HCT116 (cell line): Measurements from ENCODE around the gene SDK1. TPM values are rescaled to one million over a fixed set of nuclear protein-coding genes. Genes with fewer than 3 reads are reported as not detected.

ENCODE experiments used
- ATAC-seq: fragments of 200-7000 bp; cut with Tn5 transposase; 2 replicates; pipeline ENCODE4 v1.9.1; 2020; ENCODE audit warnings: mild to moderate bottlenecking, moderate library complexity
- BruUV-seq: library from RNA; stranded (reverse); fragments of 400-500 nt; replicated peaks from 2 replicates; lab custom pipeline; 2021; lab: Mats Ljungman, UMichigan
- CTCF ChIA-PET: fragments of 300-600 bp; sonication (Branson Sonifier 250); formaldehyde crosslinking; loops from one replicate; lab custom pipeline; 2021; ENCODE audit warnings: antibody characterized with exemption; lab: Charles Lee
- POLR2A ChIA-PET: fragments of 300-600, 350-600 bp; sonication (Branson Sonifier 250); formaldehyde crosslinking; loops from one replicate; lab custom pipeline; 2021; ENCODE audit warnings: antibody characterized with exemption; lab: Charles Lee
- RAD21 ChIA-PET, 2 experiments: fragments of 300-600 bp; sonication (Branson Sonifier 250); formaldehyde crosslinking; loops; one replicate each; lab custom pipeline; 2023; ENCODE audit warnings: low total read pairs in 2 of 2; ENCODE audit not compliant: uncharacterized antibody in 2 of 2, unreplicated experiment in 2 of 2, low non-redundant PET in 1 of 2; lab: Charles Lee
- DNase-seq: peaks from one replicate; pipeline ENCODE4 v3.0.0-alpha.2; 2010; ENCODE audit warnings: low read depth, low spot score
- H2AFZ ChIP-seq: fragments of 200-600 bp; shearing (Covaris generic), sonication (generic); 2 replicates; pipeline ENCODE4 v1.6.1; 2017; ENCODE audit warnings: low read depth, mixed run types, mixed read lengths, antibody characterized with exemption, low read length; ENCODE audit not compliant: poor library complexity, severe bottlenecking
- H3K27ac ChIP-seq: 2 replicates; pipeline ENCODE4 v1.5.1; 2012; ENCODE audit warnings: low read depth, low read length
- H3K27me3 ChIP-seq: fragments of 200-600 bp; sonication (generic); 2 replicates; pipeline ENCODE4 v1.6.1; 2016; ENCODE audit warnings: mixed run types, low read length, mixed read lengths; ENCODE audit not compliant: insufficient read depth
- H3K36me3 ChIP-seq, 2 experiments: fragments of 200-500 bp in 1 of 2; fragments of 200-600 bp in 1 of 2; sonication (Bioruptor generic) in 1 of 2; sonication (generic) in 1 of 2; 2 replicates each; pipeline versions ENCODE4 v1.5.1 to v1.6.1; 2014 to 2016; ENCODE audit warnings: low read length in 2 of 2, inconsistent platforms in 1 of 2, mixed read lengths in 1 of 2, mixed run types in 1 of 2; ENCODE audit not compliant: insufficient read depth in 2 of 2, control insufficient read depth in 1 of 2
- H3K4me1 ChIP-seq, 2 experiments: fragments of 200-600 bp in 1 of 2; sonication (generic) in 1 of 2; 2 replicates each; pipeline versions ENCODE4 v1.5.1 to v1.6.1; 2012 to 2017; ENCODE audit warnings: low read length in 2 of 2, inconsistent platforms in 1 of 2, mild to moderate bottlenecking in 1 of 2, mixed read lengths in 1 of 2, mixed run types in 1 of 2, moderate library complexity in 1 of 2; ENCODE audit not compliant: insufficient read depth in 2 of 2, control insufficient read depth in 1 of 2
- H3K4me2 ChIP-seq: fragments of 200-600 bp; sonication (generic); 2 replicates; pipeline ENCODE4 v1.6.1; 2017; ENCODE audit warnings: mixed run types, low read length, mixed read lengths
- H3K4me3 ChIP-seq, 2 experiments: fragments of 200-600 bp in 1 of 2; sonication (generic) in 1 of 2; replicated peaks in 1 of 2; 2 replicates each; pipeline ENCODE4 v1.5.1; 2011 to 2016; ENCODE audit warnings: low read length in 2 of 2, control low read depth in 1 of 2, low read depth in 1 of 2, mild to moderate bottlenecking in 1 of 2, mixed read lengths in 1 of 2, mixed run types in 1 of 2
- H3K79me2 ChIP-seq: fragments of 200-600 bp; sonication (generic); 2 replicates; pipeline ENCODE4 v1.6.1; 2017; ENCODE audit warnings: mild to moderate bottlenecking, mixed run types, low read length, moderate library complexity, mixed read lengths; ENCODE audit not compliant: insufficient read depth
- H3K9ac ChIP-seq: fragments of 200-600 bp; sonication (generic); 2 replicates; pipeline ENCODE4 v1.6.1; 2016; ENCODE audit warnings: low read length, mixed read lengths
- H3K9me2 ChIP-seq: fragments of 200-600 bp; sonication (generic), shearing (Covaris generic); 2 replicates; pipeline ENCODE4 v1.6.1; 2017; ENCODE audit warnings: mixed run types, mild to moderate bottlenecking, moderate library complexity; ENCODE audit not compliant: insufficient read depth
- H3K9me3 ChIP-seq, 2 experiments: fragments of 200-500 bp in 1 of 2; fragments of 200-600 bp in 1 of 2; sonication (Bioruptor generic) in 1 of 2; sonication (generic) in 1 of 2; 2 replicates each; pipeline ENCODE4 v1.6.1; 2014 to 2017; ENCODE audit warnings: low read length in 2 of 2, mixed read lengths in 2 of 2, inconsistent platforms in 1 of 2, low read depth in 1 of 2, mild to moderate bottlenecking in 1 of 2, mixed run types in 1 of 2, moderate library complexity in 1 of 2; ENCODE audit not compliant: control insufficient read depth in 1 of 2, insufficient read depth in 1 of 2
- H4K20me1 ChIP-seq: fragments of 200-600 bp; sonication (generic), shearing (Covaris generic); 2 replicates; pipeline ENCODE4 v1.6.1; 2017; ENCODE audit warnings: mixed run types, mild to moderate bottlenecking, moderate library complexity; ENCODE audit not compliant: insufficient read depth
- ELF1 ChIP-seq: IDR thresholded peaks from 2 replicates; pipeline ENCODE4 v1.6.1; 2012; ENCODE audit warnings: low read depth, borderline replicate concordance
- JUND ChIP-seq: IDR thresholded peaks from 2 replicates; pipeline ENCODE4 v1.6.1; 2012
- POLR2AphosphoS5 ChIP-seq: IDR thresholded peaks from 2 replicates; pipeline ENCODE4 v1.6.1; 2011; ENCODE audit warnings: mild to moderate bottlenecking, low read depth, low read length, moderate library complexity
- RAD21 ChIP-seq: IDR thresholded peaks from 2 replicates; pipeline ENCODE4 v1.6.1; 2012; ENCODE audit warnings: low read depth, mild to moderate bottlenecking
- SRF ChIP-seq: IDR thresholded peaks from 2 replicates; pipeline ENCODE4 v1.6.1; 2012; ENCODE audit warnings: low read depth
- YY1 ChIP-seq: IDR thresholded peaks from 2 replicates; pipeline ENCODE4 v1.6.1; 2011; ENCODE audit warnings: low read length, low read depth, moderate library complexity, mild to moderate bottlenecking; ENCODE audit not compliant: insufficient replicate concordance; ENCODE audit errors: extremely low read depth
- ZFX ChIP-seq: fragments of 450-650 bp; IDR thresholded peaks from 2 replicates; pipeline ENCODE4 v1.6.1; 2017
- intact Hi-C: fragments of 100-400 bp; cut with micrococcal nuclease; formaldehyde crosslinking; loops from 2 replicates; pipeline ENCODE4 v1.10.0; 2022
- total RNA-seq: library from RNA; stranded (reverse); gene quantifications from one replicate; pipeline ENCODE4 v1.2.1, GENCODE V29; 2021; ENCODE audit not compliant: unreplicated experiment
- TF ChIP-seq, protein P1 (sequence below): IDR thresholded peaks from 2 replicates; pipeline ENCODE4 v1.6.1; 2012

Gene SDK1
- total RNA-seq, 1 experiment from 2014 or later, result 0.05 TPM

DNA sequence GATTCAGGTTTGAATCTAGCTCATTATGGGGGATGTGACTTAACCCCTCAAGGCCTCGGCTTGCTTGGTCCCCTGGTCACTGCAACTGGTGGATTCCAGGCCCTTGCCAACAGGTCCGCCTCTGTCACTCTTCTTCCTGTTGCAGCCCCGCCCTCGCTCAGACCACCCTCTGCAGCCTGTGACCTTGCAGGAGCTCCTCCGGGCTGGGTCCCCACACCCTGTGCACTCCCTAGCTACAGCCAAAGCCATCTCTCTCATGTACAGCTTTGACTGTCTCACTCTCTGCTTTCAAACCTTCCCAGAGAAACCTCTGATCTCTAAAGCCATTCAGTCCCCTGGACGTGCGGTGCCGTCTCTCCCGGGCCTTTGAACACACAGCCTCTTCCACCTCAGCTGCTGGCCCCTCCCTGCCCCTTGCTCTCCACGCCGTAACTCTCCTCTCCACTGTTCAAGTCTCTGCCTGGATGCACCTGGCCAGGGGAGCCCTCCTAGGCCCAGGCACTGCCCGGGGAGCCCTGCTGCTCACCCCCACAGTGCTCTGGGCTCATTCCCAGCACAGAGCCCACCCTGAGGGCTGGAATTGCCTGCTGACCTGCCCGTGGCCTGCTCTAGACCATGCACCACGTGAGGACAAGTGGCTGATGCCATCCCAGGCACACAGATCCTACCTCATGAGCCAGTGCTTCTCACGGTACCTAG lies 895.2 kb downstream of the SDK1 start:
- H3K36me3 ChIP-seq, result no peaks in the 10 kb centered on the region
- TF ChIP-seq ELF1 (no peak), ZFX (no peak), RAD21 (no peak), YY1 (no peak), JUND (no peak), SRF (no peak)
- TF ChIP-seq, protein P1, sequence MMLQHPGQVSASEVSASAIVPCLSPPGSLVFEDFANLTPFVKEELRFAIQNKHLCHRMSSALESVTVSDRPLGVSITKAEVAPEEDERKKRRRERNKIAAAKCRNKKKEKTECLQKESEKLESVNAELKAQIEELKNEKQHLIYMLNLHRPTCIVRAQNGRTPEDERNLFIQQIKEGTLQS, result no peak
- BruUV-seq, result no TSS peak
- ATAC-seq (no peak), DNase-seq (no peak)
- CTCF ChIA-PET, result no interaction called here
- H3K9ac ChIP-seq, result no peak overlapping the region
- H2AFZ ChIP-seq, result no peak overlapping the region
- RAD21 ChIA-PET, result no interaction called here
- no peak overlapping the region for H3K4me2 ChIP-seq
- intact Hi-C loops, result no loop called here
- POLR2A ChIA-PET, result no interaction called here
- no peaks in the 10 kb centered on the region for H4K20me1 ChIP-seq
- H3K27ac ChIP-seq, result no peak overlapping the region
- H3K9me3 ChIP-seq, result no peaks in the 10 kb centered on the region
- no peaks in the 10 kb centered on the region for H3K27me3 ChIP-seq
- H3K4me1 ChIP-seq, result no peaks in the 10 kb centered on the region
- H3K79me2 ChIP-seq, result no peaks in the 10 kb centered on the region
- no peak overlapping the region for H3K4me3 ChIP-seq
- H3K9me2 ChIP-seq, result no peaks in the 10 kb centered on the region

DNA sequence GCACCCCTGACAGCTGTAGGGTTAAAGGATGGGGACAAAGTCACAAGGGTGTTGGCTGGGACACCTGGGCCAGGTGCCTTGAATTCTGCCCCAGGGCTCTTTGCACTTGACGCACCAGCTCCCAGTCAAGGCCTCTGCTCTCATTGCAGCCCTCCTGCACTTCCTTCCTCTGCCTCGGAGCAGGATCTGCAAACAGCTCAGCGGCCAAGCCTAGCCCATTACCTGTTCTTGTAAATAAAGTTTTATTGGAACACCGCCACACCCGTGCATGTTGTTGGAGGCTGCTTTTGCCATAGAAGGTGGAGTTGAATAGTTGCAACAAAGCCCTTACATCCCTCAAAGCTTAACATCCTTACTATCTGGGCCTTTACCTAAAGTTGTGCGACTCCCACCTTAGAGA lies 897.2 kb downstream of the SDK1 start:
- H3K9ac ChIP-seq, result no peak overlapping the region
- no peaks in the 10 kb centered on the region for H4K20me1 ChIP-seq
- H3K9me3 ChIP-seq, result no peaks in the 10 kb centered on the region
- H2AFZ ChIP-seq, result no peak overlapping the region
- CTCF ChIA-PET, result no interaction called here
- H3K27ac ChIP-seq, result no peak overlapping the region
- DNase-seq, result no peak
- ATAC-seq, result no peak
- H3K4me2 ChIP-seq, result no peak overlapping the region
- RAD21 ChIA-PET, result no interaction called here
- POLR2A ChIA-PET, result no interaction called here
- H3K36me3 ChIP-seq, result no peaks in the 10 kb centered on the region
- intact Hi-C loops, result no loop called here
- TF ChIP-seq POLR2AphosphoS5, result no peak
- no peaks in the 10 kb centered on the region for H3K4me1 ChIP-seq
- H3K27me3 ChIP-seq, result no peaks in the 10 kb centered on the region
- no peaks in the 10 kb centered on the region for H3K9me2 ChIP-seq
- H3K4me3 ChIP-seq, result no peak overlapping the region
- no peaks in the 10 kb centered on the region for H3K79me2 ChIP-seq
- BruUV-seq, result no TSS peak
